Fibroblast of lung (primary cell): Measurements from ENCODE around the gene FAM78A. TPM values are rescaled to one million over a fixed set of nuclear protein-coding genes. Genes with fewer than 3 reads are reported as not detected.

Experiments
- DNase-seq, 2 donors: peaks; one replicate each; pipeline versions ENCODE4 v3.0.0 to v3.0.0-alpha.2; 2010; ENCODE audit warnings: low read depth in 2 of 2
- H2AFZ ChIP-seq: 2 replicates; pipeline ENCODE4 v1.5.1; 2012; ENCODE audit warnings: low read length, control low read depth, inconsistent platforms
- H3K27ac ChIP-seq: 2 replicates; pipeline ENCODE4 v1.5.1; 2011; ENCODE audit warnings: low read length, control low read depth; ENCODE audit not compliant: insufficient read depth
- H3K27me3 ChIP-seq: 2 replicates; pipeline ENCODE4 v1.5.1; 2011; ENCODE audit warnings: mild to moderate bottlenecking, low read length; ENCODE audit not compliant: control insufficient read depth, insufficient read depth
- H3K36me3 ChIP-seq: 2 replicates; pipeline ENCODE4 v1.5.1; 2011; ENCODE audit warnings: low read length; ENCODE audit not compliant: control insufficient read depth, insufficient read depth
- H3K4me1 ChIP-seq: 2 replicates; pipeline ENCODE4 v1.5.1; 2011; ENCODE audit warnings: low read length; ENCODE audit not compliant: control insufficient read depth, insufficient read depth; ENCODE audit errors: extremely low read depth
- H3K4me2 ChIP-seq: 2 replicates; pipeline ENCODE4 v1.5.1; 2011; ENCODE audit warnings: low read length, control low read depth; ENCODE audit not compliant: insufficient read depth; ENCODE audit errors: extremely low read depth
- H3K4me3 ChIP-seq, 4 experiments: fragments of 200-600 bp in 1 of 4; sonication (generic) in 1 of 4; replicated peaks in 1 of 4; 2 replicates each; pipeline ENCODE4 v1.5.1; 2011 to 2016; ENCODE audit warnings: low read length in 4 of 4, low read depth in 3 of 4, mild to moderate bottlenecking in 3 of 4, control low read depth in 2 of 4, inconsistent platforms in 1 of 4, mixed read lengths in 1 of 4; ENCODE audit not compliant: insufficient read depth in 1 of 4; ENCODE audit errors: control extremely low read depth in 1 of 4
- H3K79me2 ChIP-seq: 2 replicates; pipeline ENCODE4 v1.5.1; 2012; ENCODE audit warnings: mild to moderate bottlenecking, low read length, inconsistent platforms; ENCODE audit not compliant: control insufficient read depth, insufficient read depth
- H3K9ac ChIP-seq: 2 replicates; pipeline ENCODE4 v1.5.1; 2011; ENCODE audit warnings: mild to moderate bottlenecking, low read length, control low read depth; ENCODE audit not compliant: insufficient read depth
- H3K9me3 ChIP-seq: 2 replicates; pipeline ENCODE4 v1.5.1; 2012; ENCODE audit warnings: low read depth, low read length; ENCODE audit not compliant: control insufficient read depth, insufficient read depth
- H4K20me1 ChIP-seq: 2 replicates; pipeline ENCODE4 v1.5.1; 2011; ENCODE audit warnings: low read length; ENCODE audit not compliant: control insufficient read depth, insufficient read depth; ENCODE audit errors: extremely low read depth
- CTCF ChIP-seq, 2 donors: IDR thresholded peaks in 1 of 2; conservative IDR thresholded peaks in 1 of 2; 1 replicate in 1 of 2; 2 replicates in 1 of 2; pipeline ENCODE4 v1.5.1; 2011 to 2012; ENCODE audit warnings: low read length in 2 of 2, control low read depth in 1 of 2, inconsistent platforms in 1 of 2, low read depth in 1 of 2, mild to moderate bottlenecking in 1 of 2
- EZH2 ChIP-seq: IDR thresholded peaks from 2 replicates; pipeline ENCODE4 v1.5.1; 2012; ENCODE audit warnings: low read length, control low read depth, mild to moderate bottlenecking; ENCODE audit errors: missing control alignments
- polyA plus RNA-seq, 2 donors: library from polyadenylated mRNA; depleted of rRNA in 1 of 2; stranded (reverse) in 1 of 2; unstranded in 1 of 2; fragments of >200 nt; gene quantifications; 2 replicates each; pipeline ENCODE4 v1.2.1, GENCODE V29; 2011 to 2012; ENCODE audit warnings: missing spikeins in 1 of 2
- total RNA-seq: library from RNA; depleted of rRNA; stranded (reverse); fragments of >200 nt; gene quantifications from 2 replicates; pipeline ENCODE4 v1.2.1, GENCODE V29; 2014

Gene FAM78A
- total and polyA plus RNA-seq, 2 donors (not counting 1 experiment from before 2014, with no cell fraction given) = 0.26 to 0.33 TPM

DNA sequence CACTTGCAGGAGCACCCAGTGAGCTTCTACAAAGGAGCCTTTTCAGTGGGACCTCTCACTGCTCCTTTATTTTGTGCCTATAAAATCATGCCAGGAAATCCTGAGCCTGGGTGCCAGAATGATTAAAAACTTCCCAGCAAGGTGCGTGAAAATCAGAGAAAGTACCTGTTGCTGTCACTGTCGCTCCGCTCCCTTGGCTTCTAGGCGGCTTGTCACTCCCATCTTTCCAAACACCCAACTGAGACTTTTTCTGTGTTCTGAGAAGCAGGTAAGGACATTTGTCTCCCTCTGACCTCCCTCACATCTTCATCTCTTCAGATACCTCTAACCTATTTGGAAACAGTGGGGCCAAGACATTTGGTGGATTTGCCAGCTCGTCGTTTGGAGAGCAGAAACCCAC, 53.9 kb downstream of the FAM78A start:
- Histone ChIP-seq H3K4me3 (no peak overlapping the region), H3K27me3 (no peaks in the 10 kb centered on the region), H3K9ac (no peak overlapping the region), H3K9me3 (no peaks in the 10 kb centered on the region), H3K4me2 (no peak overlapping the region), H2AFZ (no peak overlapping the region), H3K36me3 (peaks cover 1% of the 10 kb centered on the region), H3K79me2 (no peaks in the 10 kb centered on the region), H3K27ac (no peak overlapping the region), H4K20me1 (no peaks in the 10 kb centered on the region), H3K4me1 (no peaks in the 10 kb centered on the region)
- TF ChIP-seq CTCF (conservative IDR thresholded peaks at IDR 0.05 in 1 of 2, IDR thresholded peaks at IDR 0.05 in 1 of 2; ENCODE audit: low read depth in 1 of 2, low read length in 2 of 2) (no peak), EZH2 (no peak)
- no peak for DNase-seq

DNA sequence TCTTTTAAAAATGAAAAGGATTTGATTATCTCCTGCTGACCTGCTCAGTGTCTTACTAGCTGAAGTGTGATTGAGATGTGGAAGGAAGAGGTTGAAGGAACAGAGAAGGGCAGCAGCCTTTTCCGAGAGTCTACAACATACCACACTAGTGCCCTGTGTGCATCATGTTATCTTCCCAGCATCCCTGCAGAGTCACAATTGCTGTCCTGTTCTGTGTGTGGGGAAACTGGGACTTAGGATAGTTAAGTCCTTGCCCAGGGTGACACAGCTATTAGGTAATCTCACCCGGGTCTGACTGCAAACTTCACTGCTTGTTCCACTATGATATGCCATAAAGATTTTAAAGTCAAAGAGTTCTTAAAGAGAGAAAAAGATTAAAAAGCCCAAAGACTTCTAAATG, 55.8 kb downstream of the FAM78A start:
- H2AFZ ChIP-seq = no peak overlapping the region
- H3K36me3 ChIP-seq = peaks cover 1% of the 10 kb centered on the region
- H3K27me3 ChIP-seq = no peaks in the 10 kb centered on the region
- no peaks in the 10 kb centered on the region for H3K4me1 ChIP-seq
- TF ChIP-seq EZH2 (no peak), CTCF (conservative IDR thresholded peaks at IDR 0.05 in 1 of 2, IDR thresholded peaks at IDR 0.05 in 1 of 2; ENCODE audit: low read depth in 1 of 2, low read length in 2 of 2) (no peak)
- H3K27ac ChIP-seq = no peak overlapping the region
- DNase-seq = no peak
- H3K9me3 ChIP-seq = no peaks in the 10 kb centered on the region
- H4K20me1 ChIP-seq = no peaks in the 10 kb centered on the region
- H3K4me2 ChIP-seq = no peak overlapping the region
- H3K4me3 ChIP-seq = no peak overlapping the region
- H3K9ac ChIP-seq = no peak overlapping the region
- no peaks in the 10 kb centered on the region for H3K79me2 ChIP-seq

DNA sequence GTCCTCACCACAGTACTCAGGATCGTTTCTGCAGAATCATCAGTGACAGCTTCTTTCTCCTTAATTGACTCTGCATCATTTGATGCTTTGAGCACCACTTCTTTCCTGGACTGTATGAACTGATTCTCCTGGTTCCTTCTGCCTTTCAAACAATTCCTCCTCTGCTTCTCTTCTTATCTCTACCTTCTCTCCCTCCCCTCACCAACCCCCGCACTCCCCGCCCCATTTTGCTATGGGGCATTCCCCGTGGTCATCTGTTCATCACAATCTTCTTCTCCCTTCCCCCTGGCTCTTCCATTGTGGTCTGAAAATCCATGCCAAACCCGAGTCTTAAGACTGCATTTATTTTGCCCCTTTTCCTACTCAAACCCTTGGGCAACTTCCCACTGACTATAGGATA, 57.9 kb downstream of the FAM78A start:
- H2AFZ ChIP-seq = no peak overlapping the region
- H3K4me2 ChIP-seq = no peak overlapping the region
- DNase-seq = no peak
- H3K4me1 ChIP-seq = no peaks in the 10 kb centered on the region
- H3K9ac ChIP-seq = no peak overlapping the region
- no peaks in the 10 kb centered on the region for H3K27me3 ChIP-seq
- H3K9me3 ChIP-seq = no peaks in the 10 kb centered on the region
- H3K79me2 ChIP-seq = no peaks in the 10 kb centered on the region
- no peaks in the 10 kb centered on the region for H4K20me1 ChIP-seq
- H3K4me3 ChIP-seq = no peak overlapping the region
- H3K27ac ChIP-seq = no peak overlapping the region
- H3K36me3 ChIP-seq = no peaks in the 10 kb centered on the region
- TF ChIP-seq CTCF (conservative IDR thresholded peaks at IDR 0.05 in 1 of 2, IDR thresholded peaks at IDR 0.05 in 1 of 2; ENCODE audit: low read depth in 1 of 2, low read length in 2 of 2) (no peak), EZH2 (no peak)
